ENCODE data around the gene OXA1L. TPM values are rescaled to one million over a fixed set of nuclear protein-coding genes. Genes with fewer than 3 reads are reported as not detected.
"Not testable (repeated sequence)": the region's sequence is repeated elsewhere in the genome, so short reads cannot be mapped to it uniquely, and the experiment has no call there.

OXA1L gene
- total RNA-seq, 1 donor from 2014 or later, result 114 TPM

- Mint-ChIP-seq H3K9me3 (ENCODE audit: unreplicated experiment) (no peaks in the 10 kb centered on the region), H3K36me3 (ENCODE audit: unreplicated experiment) (peaks cover 33% of the 10 kb centered on the region), H3K27me3 (ENCODE audit: unreplicated experiment) (no peaks in the 10 kb centered on the region), H3K4me3 (ENCODE audit: unreplicated experiment) (no peak overlapping the region), H3K27ac (ENCODE audit: unreplicated experiment) (no peak overlapping the region), H3K4me1 (ENCODE audit: unreplicated experiment) (no peaks in the 10 kb centered on the region)
- no peak for DNase-seq (ENCODE audit: extremely low spot score, unreplicated experiment)
- no peak for TF ChIP-seq CTCF (IDR thresholded peaks at IDR 0.05)
Observed at GRCh38 chr14:22774011-22774706, 7.7 kb downstream of the OXA1L start.

- Mint-ChIP-seq H3K4me1 (ENCODE audit: unreplicated experiment) (no peaks in the 10 kb centered on the region), H3K27me3 (ENCODE audit: unreplicated experiment) (no peaks in the 10 kb centered on the region), H3K4me3 (ENCODE audit: unreplicated experiment) (no peak overlapping the region), H3K9me3 (ENCODE audit: unreplicated experiment) (no peaks in the 10 kb centered on the region), H3K27ac (ENCODE audit: unreplicated experiment) (no peak overlapping the region), H3K36me3 (ENCODE audit: unreplicated experiment) (peaks cover 14% of the 10 kb centered on the region)
- TF ChIP-seq CTCF (IDR thresholded peaks at IDR 0.05), result no peak
- DNase-seq (ENCODE audit: extremely low spot score, unreplicated experiment), result no peak
Observed at GRCh38 chr14:22776215-22776614, 9.7 kb downstream of the OXA1L start.

- DNase-seq (ENCODE audit: extremely low spot score, unreplicated experiment); H3K27ac Mint-ChIP-seq (ENCODE audit: unreplicated experiment); H3K9me3 Mint-ChIP-seq (ENCODE audit: unreplicated experiment); H3K27me3 Mint-ChIP-seq (ENCODE audit: unreplicated experiment); H3K4me3 Mint-ChIP-seq (ENCODE audit: unreplicated experiment); H3K4me1 Mint-ChIP-seq (ENCODE audit: unreplicated experiment); H3K36me3 Mint-ChIP-seq (ENCODE audit: unreplicated experiment): not testable (repeated sequence)
Observed at GRCh38 chr14:22776849-22777248, 10.4 kb downstream of the OXA1L start.

GRCh38 chr14:22778084-22778483 is 11.6 kb downstream of the OXA1L start:
- Mint-ChIP-seq H3K4me1 (ENCODE audit: unreplicated experiment) (no peaks in the 10 kb centered on the region), H3K4me3 (ENCODE audit: unreplicated experiment) (no peak overlapping the region), H3K27me3 (ENCODE audit: unreplicated experiment) (no peaks in the 10 kb centered on the region), H3K27ac (ENCODE audit: unreplicated experiment) (no peak overlapping the region), H3K9me3 (ENCODE audit: unreplicated experiment) (no peaks in the 10 kb centered on the region), H3K36me3 (ENCODE audit: unreplicated experiment) (peaks cover 7% of the 10 kb centered on the region)
- no peak for TF ChIP-seq CTCF (IDR thresholded peaks at IDR 0.05)
- no peak for DNase-seq (ENCODE audit: extremely low spot score, unreplicated experiment)

GRCh38 chr14:22780105-22780679 is 13.7 kb downstream of the OXA1L start:
- Mint-ChIP-seq H3K9me3 (ENCODE audit: unreplicated experiment) (no peaks in the 10 kb centered on the region), H3K36me3 (ENCODE audit: unreplicated experiment) (no peaks in the 10 kb centered on the region), H3K4me3 (ENCODE audit: unreplicated experiment) (no peak overlapping the region), H3K4me1 (ENCODE audit: unreplicated experiment) (no peaks in the 10 kb centered on the region), H3K27me3 (ENCODE audit: unreplicated experiment) (no peaks in the 10 kb centered on the region), H3K27ac (ENCODE audit: unreplicated experiment) (no peak overlapping the region)
- no peak for TF ChIP-seq CTCF (IDR thresholded peaks at IDR 0.05)
- no peak for DNase-seq (ENCODE audit: extremely low spot score, unreplicated experiment)
